HEK293T (cell line): ENCODE measurements around the gene PLBD1.

Experiments
- BHLHE40 ChIP-seq: fragments of 450-650 bp; IDR thresholded peaks from 2 replicates; pipeline ENCODE4 v1.6.1; 2016; ENCODE audit warnings: mild to moderate bottlenecking, moderate library complexity, borderline replicate concordance
- FOXM1 ChIP-seq: fragments of 450-650 bp; IDR thresholded peaks from 2 replicates; pipeline ENCODE4 v1.6.1; 2017; ENCODE audit warnings: mild to moderate bottlenecking, borderline replicate concordance
- L3MBTL2 ChIP-seq: fragments of 450-650 bp; conservative IDR thresholded peaks from 2 replicates; pipeline ENCODE4 v1.6.1; 2016; ENCODE audit warnings: mild to moderate bottlenecking
- SP1 ChIP-seq: fragments of 450-650 bp; IDR thresholded peaks from 2 replicates; pipeline ENCODE4 v1.6.1; 2017
- SUZ12 ChIP-seq: fragments of 450-650 bp; IDR thresholded peaks from 2 replicates; pipeline ENCODE4 v1.6.1; 2016; ENCODE audit warnings: mild to moderate bottlenecking
- TARDBP ChIP-seq: fragments of 450-650 bp; IDR thresholded peaks from 2 replicates; pipeline ENCODE4 v1.6.1; 2016
- ZNF384 ChIP-seq: fragments of 450-650 bp; IDR thresholded peaks from 2 replicates; pipeline ENCODE4 v1.6.1; 2016

DNA sequence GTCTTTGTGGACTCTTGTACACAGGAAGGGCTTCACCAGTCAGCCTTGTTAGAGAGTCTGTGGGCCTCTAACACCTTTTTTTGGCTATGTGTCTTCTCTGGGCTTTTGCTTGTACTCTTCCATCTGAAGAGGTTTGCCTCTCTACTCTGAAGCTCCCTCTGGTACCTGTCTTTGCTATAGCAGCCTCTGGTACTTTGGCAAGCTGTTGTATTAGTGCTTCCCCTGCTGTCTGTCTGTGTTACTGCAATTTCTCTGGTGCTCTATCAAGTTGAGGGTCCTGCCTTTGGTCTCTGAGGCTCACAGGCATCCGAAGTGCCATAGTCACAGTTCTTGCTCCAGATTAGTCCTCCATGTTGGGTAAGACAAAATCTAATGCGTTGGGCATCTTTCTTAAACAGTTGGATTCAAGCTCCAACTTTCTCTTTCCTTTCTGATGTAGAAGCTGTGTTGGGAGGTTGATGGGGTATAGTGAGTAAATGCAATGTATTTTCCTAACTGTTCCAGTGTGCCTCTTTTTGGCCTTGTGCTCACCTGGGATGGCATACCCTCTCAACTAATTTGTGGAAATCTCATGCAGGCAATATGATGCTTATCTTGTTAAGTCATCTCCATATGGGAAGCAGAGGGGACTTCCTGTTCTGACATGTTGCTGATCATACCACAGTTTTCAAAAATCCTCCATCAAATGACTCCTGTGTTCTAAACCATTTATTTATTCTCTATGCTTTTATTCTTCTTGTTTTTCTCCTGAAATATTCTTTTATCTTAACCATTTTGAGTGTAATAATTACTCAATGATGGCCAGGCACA, 113.4 kb downstream of the PLBD1 start:
- TF ChIP-seq FOXM1: no peak
- no peak for TF ChIP-seq ZNF384
- no peak for TF ChIP-seq BHLHE40
- TF ChIP-seq SUZ12: no peak
- TF ChIP-seq TARDBP: no peak
- TF ChIP-seq L3MBTL2: no peak
- TF ChIP-seq SP1: no peak
